ENCODE measurements around the gene CNNM1. TPM values are rescaled to one million over a fixed set of nuclear protein-coding genes. Genes with fewer than 3 reads are reported as not detected.

CNNM1 gene
- total and polyA plus RNA-seq, 2 donors from 2014 or later = 0.49 to 0.85 TPM

DNA sequence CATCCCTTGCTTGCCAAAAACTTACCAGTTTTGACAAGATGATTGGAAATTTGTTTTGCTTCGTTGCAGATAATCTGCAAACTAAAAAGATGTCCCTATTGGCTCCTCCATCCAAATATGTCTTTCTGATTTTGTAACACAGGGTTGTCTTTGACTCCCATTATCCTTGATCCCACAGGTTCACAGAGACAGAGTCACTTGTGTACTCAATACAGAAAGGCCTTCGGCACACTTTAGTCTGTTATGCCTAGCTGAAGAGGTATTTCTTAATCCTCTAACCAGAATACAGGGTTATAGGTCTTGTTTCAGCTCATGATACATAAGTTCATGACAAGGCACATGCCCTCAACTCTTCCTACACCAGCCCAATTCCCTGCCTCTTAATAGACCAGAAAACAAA lies 10.7 kb upstream of the CNNM1 start:
- Histone ChIP-seq H3K4me1 (ENCODE audit: control insufficient read depth in 2 of 3, insufficient read depth in 2 of 3, low read depth in 1 of 3, low read length in 3 of 3) (no peaks in the 10 kb centered on the region), H3K36me3 (ENCODE audit: control insufficient read depth in 2 of 3, insufficient read depth in 3 of 3, low read length in 3 of 3) (no peaks in the 10 kb centered on the region), H3K4me3 (ENCODE audit: low read length in 3 of 3) (no peak overlapping the region), H3K9ac (ENCODE audit: low read length in 3 of 3) (no peak overlapping the region), H3K9me3 (ENCODE audit: control insufficient read depth in 2 of 3, insufficient read depth in 1 of 3, low read length in 3 of 3) (no peaks in the 10 kb centered on the region), H3K27ac (ENCODE audit: low read depth in 2 of 2, low read length in 2 of 2) (no peak overlapping the region), H3K27me3 (ENCODE audit: control insufficient read depth, insufficient read depth, low read length) (no peaks in the 10 kb centered on the region)
- FAIRE-seq = no peak
- intact Hi-C loops (cut with DNase I) = no loop called here
- TF ChIP-seq, protein P1, sequence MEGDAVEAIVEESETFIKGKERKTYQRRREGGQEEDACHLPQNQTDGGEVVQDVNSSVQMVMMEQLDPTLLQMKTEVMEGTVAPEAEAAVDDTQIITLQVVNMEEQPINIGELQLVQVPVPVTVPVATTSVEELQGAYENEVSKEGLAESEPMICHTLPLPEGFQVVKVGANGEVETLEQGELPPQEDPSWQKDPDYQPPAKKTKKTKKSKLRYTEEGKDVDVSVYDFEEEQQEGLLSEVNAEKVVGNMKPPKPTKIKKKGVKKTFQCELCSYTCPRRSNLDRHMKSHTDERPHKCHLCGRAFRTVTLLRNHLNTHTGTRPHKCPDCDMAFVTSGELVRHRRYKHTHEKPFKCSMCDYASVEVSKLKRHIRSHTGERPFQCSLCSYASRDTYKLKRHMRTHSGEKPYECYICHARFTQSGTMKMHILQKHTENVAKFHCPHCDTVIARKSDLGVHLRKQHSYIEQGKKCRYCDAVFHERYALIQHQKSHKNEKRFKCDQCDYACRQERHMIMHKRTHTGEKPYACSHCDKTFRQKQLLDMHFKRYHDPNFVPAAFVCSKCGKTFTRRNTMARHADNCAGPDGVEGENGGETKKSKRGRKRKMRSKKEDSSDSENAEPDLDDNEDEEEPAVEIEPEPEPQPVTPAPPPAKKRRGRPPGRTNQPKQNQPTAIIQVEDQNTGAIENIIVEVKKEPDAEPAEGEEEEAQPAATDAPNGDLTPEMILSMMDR (IDR thresholded peaks at IDR 0.05; ENCODE audit: borderline replicate concordance, extremely low read depth, insufficient read depth) = no peak
- DNase-seq = no peak

DNA sequence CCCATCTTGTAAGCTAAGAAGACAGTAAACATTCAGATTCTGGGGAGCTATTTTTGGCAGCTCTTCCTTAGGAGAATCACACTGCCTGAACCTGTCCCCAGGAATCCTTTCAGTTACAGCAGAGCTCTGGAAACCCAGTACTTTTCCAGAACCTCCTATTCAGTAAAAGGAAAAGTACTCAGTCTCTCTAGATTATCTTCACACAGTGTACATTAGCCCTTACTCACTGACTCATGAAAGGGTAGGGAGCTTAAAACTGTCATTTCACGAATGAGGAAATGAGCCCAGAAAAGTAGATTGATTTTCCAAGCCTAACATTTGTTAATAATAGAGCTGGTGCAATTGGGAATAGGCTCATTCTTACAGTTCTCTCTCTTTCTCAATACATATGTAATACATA lies 3.9 kb upstream of the CNNM1 start:
- peaks cover 0 to 9% (median 0%) of the 10 kb centered on the region in 3 donors for H3K4me1 ChIP-seq (ENCODE audit: control insufficient read depth in 2 of 3, insufficient read depth in 2 of 3, low read depth in 1 of 3, low read length in 3 of 3)
- no peaks in the 10 kb centered on the region for H3K36me3 ChIP-seq (ENCODE audit: control insufficient read depth in 2 of 3, insufficient read depth in 3 of 3, low read length in 3 of 3)
- no peak overlapping the region for H3K4me3 ChIP-seq (ENCODE audit: low read length in 3 of 3)
- no peaks in the 10 kb centered on the region for H3K9me3 ChIP-seq (ENCODE audit: control insufficient read depth in 2 of 3, insufficient read depth in 1 of 3, low read length in 3 of 3)
- H3K27ac ChIP-seq (ENCODE audit: low read depth in 2 of 2, low read length in 2 of 2) = no peak overlapping the region
- intact Hi-C loops (cut with DNase I) = no loop called here
- FAIRE-seq (no peak), DNase-seq (no peak)
- H3K9ac ChIP-seq (ENCODE audit: low read length in 3 of 3) = no peak overlapping the region
- H3K27me3 ChIP-seq (ENCODE audit: control insufficient read depth, insufficient read depth, low read length) = peaks cover 5% of the 10 kb centered on the region
- TF ChIP-seq, protein P1 (IDR thresholded peaks at IDR 0.05; ENCODE audit: borderline replicate concordance, extremely low read depth, insufficient read depth) = no peak

DNA sequence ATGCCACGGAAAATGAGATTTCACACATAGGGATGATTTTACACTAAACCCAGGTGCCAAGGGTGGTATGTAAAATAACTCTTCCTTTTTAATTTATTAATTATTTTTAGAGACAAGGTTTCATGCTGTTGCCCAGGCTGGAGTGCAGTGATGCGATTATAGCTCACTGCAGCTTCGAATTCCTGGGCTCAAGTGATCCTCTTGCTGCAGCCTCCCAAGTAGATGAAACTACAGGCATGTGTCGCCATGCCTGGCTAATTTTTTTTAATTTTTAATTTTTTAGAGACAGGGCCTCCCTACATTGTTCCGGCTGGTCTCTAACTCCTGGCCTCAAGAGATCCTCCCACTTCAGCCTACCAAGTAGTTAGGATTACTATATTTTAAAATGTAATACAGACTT lies 2.3 kb upstream of the CNNM1 start:
- Histone ChIP-seq H3K27ac (ENCODE audit: low read depth in 2 of 2, low read length in 2 of 2) (no peak overlapping the region), H3K9me3 (ENCODE audit: control insufficient read depth in 2 of 3, insufficient read depth in 1 of 3, low read length in 3 of 3) (no peaks in the 10 kb centered on the region), H3K27me3 (ENCODE audit: control insufficient read depth, insufficient read depth, low read length) (peaks cover 10% of the 10 kb centered on the region), H3K4me1 (ENCODE audit: control insufficient read depth in 2 of 3, insufficient read depth in 2 of 3, low read depth in 1 of 3, low read length in 3 of 3) (peaks cover 0 to 9% (median 0%) of the 10 kb centered on the region in 3 donors), H3K4me3 (ENCODE audit: low read length in 3 of 3) (no peak overlapping the region), H3K36me3 (ENCODE audit: control insufficient read depth in 2 of 3, insufficient read depth in 3 of 3, low read length in 3 of 3) (no peaks in the 10 kb centered on the region), H3K9ac (ENCODE audit: low read length in 3 of 3) (no peak overlapping the region)
- intact Hi-C loops (cut with DNase I) = no loop called here
- FAIRE-seq (no peak), DNase-seq (no peak)
- TF ChIP-seq, protein P1 (IDR thresholded peaks at IDR 0.05; ENCODE audit: borderline replicate concordance, extremely low read depth, insufficient read depth) = no peak

Data from kidney (tissue), 14 donors.